NCI-H345 treated with DMSO at 0.1 percent for 48 hours (cell line): Measurements from ENCODE around the gene SP3.

Source experiments
- DNase-seq: peaks from one replicate; lab custom pipeline; 2025; ENCODE audit not compliant: unreplicated experiment; lab: John Stamatoyannopoulos, UW

Gene SP3

GRCh38 chr2:173968551-173968950 is 3.4 kb upstream of the SP3 start:
- DNase-seq: no peak

GRCh38 chr2:173966274-173967098 is 1.3 kb upstream of the SP3 start:
- DNase-seq: no peak

- DNase-seq: peak; percentile 56
Observed at GRCh38 chr2:173964565-173965371, 405 bp downstream of the SP3 start.

GRCh38 chr2:173963817-173964564 is 1.2 kb downstream of the SP3 start:
- peak; percentile 69 for DNase-seq

- DNase-seq: peak; percentile 23
Observed at GRCh38 chr2:173963323-173963816, 1.8 kb downstream of the SP3 start.

- DNase-seq: no peak
Observed at GRCh38 chr2:173962583-173963110, 2.5 kb downstream of the SP3 start.

- DNase-seq: no peak
Observed at GRCh38 chr2:173962031-173962430, 3.1 kb downstream of the SP3 start.

- DNase-seq: no peak
Observed at GRCh38 chr2:173961346-173961705, 3.8 kb downstream of the SP3 start.

- DNase-seq: no peak
Observed at GRCh38 chr2:173959909-173960308, 5.3 kb downstream of the SP3 start.

- no peak for DNase-seq
Observed at GRCh38 chr2:173959358-173959884, 5.8 kb downstream of the SP3 start.

GRCh38 chr2:173958198-173958846 is 6.9 kb downstream of the SP3 start:
- DNase-seq: no peak

GRCh38 chr2:173957517-173957916 is 7.7 kb downstream of the SP3 start:
- no peak for DNase-seq

GRCh38 chr2:173956454-173956853 is 8.7 kb downstream of the SP3 start:
- DNase-seq: no peak

GRCh38 chr2:173955867-173956266 is 9.3 kb downstream of the SP3 start:
- no peak for DNase-seq

- no peak for DNase-seq
Observed at GRCh38 chr2:173955004-173955403, 10.2 kb downstream of the SP3 start.

- no peak for DNase-seq
Observed at GRCh38 chr2:173953047-173953424, 12.1 kb downstream of the SP3 start.

- no peak for DNase-seq
Observed at GRCh38 chr2:173952267-173953046, 12.7 kb downstream of the SP3 start.

- DNase-seq: no peak
Observed at GRCh38 chr2:173948842-173949241, 16.3 kb downstream of the SP3 start.

- no peak for DNase-seq
Observed at GRCh38 chr2:173948198-173948597, 17.0 kb downstream of the SP3 start.

GRCh38 chr2:173947131-173947530 is 18.0 kb downstream of the SP3 start:
- DNase-seq: no peak
